ENCODE data around the gene FNBP1L.

FNBP1L gene

GRCh38 chr1:93595743-93596142 lies 147.8 kb downstream of the FNBP1L start:
- Mint-ChIP-seq H3K4me3 (no peak overlapping the region), H3K4me1 (peaks cover 87% of the 10 kb centered on the region), H3K27me3 (ENCODE audit: low read depth) (peaks cover 3% of the 10 kb centered on the region), H3K9me3 (no peaks in the 10 kb centered on the region), H3K27ac (peak overlapping the region; percentile 63 to 85 (median 81)), H3K36me3 (ENCODE audit: low read depth) (peaks cover 6% of the 10 kb centered on the region)
- TF ChIP-seq CTCF (IDR thresholded peaks at IDR 0.05; ENCODE audit: unreplicated experiment in 3 of 3), result no peak

- Mint-ChIP-seq H3K36me3 (ENCODE audit: low read depth) (peaks cover 5% of the 10 kb centered on the region), H3K4me1 (peaks cover 82% of the 10 kb centered on the region), H3K27ac (peak overlapping the region; percentile 48 to 85 (median 76)), H3K4me3 (no peak overlapping the region), H3K9me3 (no peaks in the 10 kb centered on the region), H3K27me3 (ENCODE audit: low read depth) (peaks cover 3% of the 10 kb centered on the region)
- TF ChIP-seq CTCF (IDR thresholded peaks at IDR 0.05; ENCODE audit: unreplicated experiment in 3 of 3), result no peak
These were observed 148.6 kb downstream of the FNBP1L start for GRCh38 chr1:93596329-93597089.

- Mint-ChIP-seq H3K36me3 (ENCODE audit: low read depth) (no peaks in the 10 kb centered on the region), H3K27me3 (ENCODE audit: low read depth) (peaks cover 3% of the 10 kb centered on the region), H3K9me3 (no peaks in the 10 kb centered on the region), H3K4me3 (peak overlapping the region in 1 of 3 experiments; percentile 56), H3K27ac (peak overlapping the region; percentile 85 to 90 (median 88)), H3K4me1 (peaks cover 70% of the 10 kb centered on the region)
- TF ChIP-seq CTCF (IDR thresholded peaks at IDR 0.05; ENCODE audit: unreplicated experiment in 3 of 3), result no peak
These were observed 149.8 kb downstream of the FNBP1L start for GRCh38 chr1:93597709-93598108.

GRCh38 chr1:93598396-93598795 lies 150.5 kb downstream of the FNBP1L start:
- Mint-ChIP-seq H3K4me3 (no peak overlapping the region), H3K9me3 (no peaks in the 10 kb centered on the region), H3K4me1 (peaks cover 68% of the 10 kb centered on the region), H3K27me3 (ENCODE audit: low read depth) (peaks cover 3% of the 10 kb centered on the region), H3K27ac (peak overlapping the region; percentile 9 to 88 (median 85)), H3K36me3 (ENCODE audit: low read depth) (no peaks in the 10 kb centered on the region)
- TF ChIP-seq CTCF (IDR thresholded peaks at IDR 0.05; ENCODE audit: unreplicated experiment in 3 of 3), result no peak

- H3K9me3 Mint-ChIP-seq, result no peaks in the 10 kb centered on the region
- peak overlapping the region; percentile 9 to 88 (median 85) for H3K27ac Mint-ChIP-seq
- H3K27me3 Mint-ChIP-seq (ENCODE audit: low read depth), result no peaks in the 10 kb centered on the region
- H3K4me1 Mint-ChIP-seq, result peaks cover 68% of the 10 kb centered on the region
- no peak overlapping the region for H3K4me3 Mint-ChIP-seq
- no peak for TF ChIP-seq CTCF (IDR thresholded peaks at IDR 0.05; ENCODE audit: unreplicated experiment in 3 of 3)
- H3K36me3 Mint-ChIP-seq (ENCODE audit: low read depth), result no peaks in the 10 kb centered on the region
These were observed 151.0 kb downstream of the FNBP1L start for GRCh38 chr1:93598861-93599439.
